K562 (cell line): ENCODE data around the gene CTSD. TPM values are rescaled to one million over a fixed set of nuclear protein-coding genes. Genes with fewer than 3 reads are reported as not detected.

Source experiments
- ATAC-seq: fragments of 200-7000 bp; cut with Tn5 transposase; 3 replicates; pipeline ENCODE4 v1.9.1; 2020; ENCODE audit warnings: moderate library complexity
- BruUV-seq: library from RNA; stranded (reverse); fragments of 400-500 nt; replicated peaks from 2 replicates; lab custom pipeline; 2021; lab: Mats Ljungman, UMichigan
- CTCF ChIA-PET: fragments of 300-600 bp; formaldehyde crosslinking; extraction: SDS; loops from one replicate; lab custom pipeline; 2021; ENCODE audit warnings: low intra/inter-chr PET ratio; lab: Yijun Ruan, JAX
- POLR2A ChIA-PET: fragments of 300-600, 350-650 bp; sonication (Branson Sonifier 250); formaldehyde crosslinking; extraction: SDS; loops from one replicate; lab custom pipeline; 2021; ENCODE audit warnings: antibody characterized with exemption, inconsistent platforms; lab: Yijun Ruan, JAX
- DNase-seq, 4 experiments: peaks; one replicate each; pipeline versions ENCODE4 v3.0.0 to v3.0.0-alpha.2; 2011 to 2018; ENCODE audit warnings: low spot score in 3 of 4, mixed read lengths in 3 of 4; ENCODE audit errors: extremely low read depth in 1 of 4
- FAIRE-seq: peaks from 2 replicates; lab custom pipeline; 2011; peaks lifted over from hg19 to GRCh38; lab: Jason Lieb, UNC
- H2AFZ ChIP-seq: 2 replicates; pipeline ENCODE4 v1.6.0; 2011; ENCODE audit warnings: low read depth, low read length, control low read depth, inconsistent platforms
- H3K27ac ChIP-seq: fragments of 200-600 bp; 3 replicates; pipeline ENCODE4 v1.8.0; 2011; ENCODE audit warnings: low read depth, mild to moderate bottlenecking, control low read depth, inconsistent platforms, low read length, moderate library complexity, mixed read lengths; ENCODE audit errors: extremely low read depth
- H3K27me3 ChIP-seq, 2 experiments: fragments of 300-600 bp in 1 of 2; 2 replicates in 1 of 2; 3 replicates in 1 of 2; pipeline versions ENCODE4 v1.6.0 to v1.8.0; 2011; ENCODE audit warnings: inconsistent platforms in 2 of 2, low read length in 2 of 2, mild to moderate bottlenecking in 1 of 2, mixed read lengths in 1 of 2, moderate library complexity in 1 of 2; ENCODE audit not compliant: control insufficient read depth in 2 of 2, insufficient read depth in 2 of 2
- H3K36me3 ChIP-seq: fragments of 300-600 bp; 3 replicates; pipeline ENCODE4 v1.8.0; 2011; ENCODE audit warnings: mild to moderate bottlenecking, low read length, inconsistent platforms; ENCODE audit not compliant: control insufficient read depth, insufficient read depth
- H3K4me1 ChIP-seq, 2 experiments: fragments of 200-600 bp in 1 of 2; replicated peaks in 1 of 2; 2 replicates in 1 of 2; 3 replicates in 1 of 2; pipeline versions ENCODE4 v1.5.1 to v1.8.0; 2011; ENCODE audit warnings: inconsistent platforms in 2 of 2, low read length in 2 of 2, mild to moderate bottlenecking in 1 of 2, mixed read lengths in 1 of 2, moderate library complexity in 1 of 2; ENCODE audit not compliant: control insufficient read depth in 2 of 2, insufficient read depth in 2 of 2
- H3K4me2 ChIP-seq: 2 replicates; pipeline ENCODE4 v1.6.1; 2011; ENCODE audit warnings: low read length, control low read depth, inconsistent platforms, mixed read lengths; ENCODE audit not compliant: insufficient read depth
- H3K4me3 ChIP-seq: fragments of 200-600 bp; sonication (generic), shearing (Covaris generic); 2 replicates; pipeline ENCODE4 v1.5.1; 2016; ENCODE audit warnings: control low read depth, inconsistent platforms
- H3K79me2 ChIP-seq: fragments of 200-600 bp; 3 replicates; pipeline ENCODE4 v1.8.0; 2011; ENCODE audit warnings: low read length, inconsistent platforms; ENCODE audit not compliant: control insufficient read depth, insufficient read depth
- H3K9ac ChIP-seq, 2 experiments: 2 replicates each; pipeline versions ENCODE4 v1.6.0 to v1.6.1; 2011; ENCODE audit warnings: low read depth in 2 of 2, low read length in 2 of 2, control low read depth in 1 of 2, inconsistent platforms in 1 of 2, mild to moderate bottlenecking in 1 of 2, mixed read lengths in 1 of 2; ENCODE audit not compliant: insufficient read depth in 1 of 2
- H3K9me1 ChIP-seq: one replicate; pipeline ENCODE4 v1.6.0; 2011; ENCODE audit warnings: inconsistent platforms, mild to moderate bottlenecking, low read length, moderate library complexity; ENCODE audit not compliant: control insufficient read depth, insufficient read depth
- H3K9me3 ChIP-seq: replicated peaks from 2 replicates; pipeline ENCODE4 v1.5.1; 2011; ENCODE audit warnings: low read depth, low read length, inconsistent platforms; ENCODE audit not compliant: control insufficient read depth, insufficient read depth
- H4K20me1 ChIP-seq: replicated peaks from 2 replicates; pipeline ENCODE4 v1.6.1; 2011; ENCODE audit warnings: low read length, inconsistent platforms, mixed read lengths; ENCODE audit not compliant: control insufficient read depth, insufficient read depth
- ADNP ChIP-seq: fragments of 200-800 bp; sonication (Bioruptor generic); IDR thresholded peaks from 2 replicates; pipeline ENCODE4 v1.6.1; 2016; ENCODE audit warnings: missing genetic modification characterization, missing compliant biosample characterization
- BRD9 ChIP-seq: fragments of 450-650 bp; IDR thresholded peaks from 2 replicates; pipeline ENCODE4 v1.6.1; 2018; ENCODE audit warnings: low read depth; ENCODE audit not compliant: partially characterized antibody
- DDX20 ChIP-seq: fragments of 450-650 bp; IDR thresholded peaks from 2 replicates; pipeline ENCODE4 v1.6.1; 2016; ENCODE audit warnings: missing genetic modification characterization, low read depth, mild to moderate bottlenecking, missing compliant biosample characterization, moderate library complexity
- FOS ChIP-seq: IDR thresholded peaks from 3 replicates; pipeline ENCODE4 v1.6.1; 2011; ENCODE audit not compliant: insufficient read length; ENCODE audit errors: extremely low read depth
- GATA2 ChIP-seq: sonication (generic); formaldehyde crosslinking; IDR thresholded peaks from 2 replicates; pipeline ENCODE4 v1.4.0; 2020; ENCODE audit warnings: mild to moderate bottlenecking, missing genetic modification reagents
- GTF2A2 ChIP-seq: IDR thresholded peaks from 2 replicates; pipeline ENCODE4 v1.6.1; 2016; ENCODE audit warnings: mild to moderate bottlenecking, missing genetic modification characterization, missing compliant biosample characterization
- SIRT6 ChIP-seq: IDR thresholded peaks from one replicate; pipeline ENCODE4 v1.6.1; 2012; ENCODE audit warnings: low read depth, mild to moderate bottlenecking, control low read depth, inconsistent platforms, low read length, moderate library complexity
- SIX5 ChIP-seq, 2 experiments: IDR thresholded peaks; 2 replicates each; pipeline ENCODE4 v1.6.1; 2011; ENCODE audit warnings: low read length in 2 of 2, borderline replicate concordance in 1 of 2, low read depth in 1 of 2, mild to moderate bottlenecking in 1 of 2, moderate library complexity in 1 of 2; ENCODE audit not compliant: insufficient read depth in 1 of 2
- TAF7 ChIP-seq: fragments of 450-650 bp; IDR thresholded peaks from 2 replicates; pipeline ENCODE4 v1.6.1; 2016; ENCODE audit warnings: missing genetic modification characterization, missing compliant biosample characterization
- ZKSCAN8 ChIP-seq: fragments of 200-800 bp; sonication (Bioruptor generic); IDR thresholded peaks from 2 replicates; pipeline ENCODE4 v1.6.1; 2016; ENCODE audit warnings: missing genetic modification characterization, missing compliant biosample characterization
- ZNF212 ChIP-seq: fragments of 450-650 bp; formaldehyde crosslinking; IDR thresholded peaks from 2 replicates; pipeline ENCODE4 v1.4.0; 2020; ENCODE audit warnings: mild to moderate bottlenecking
- WGBS: fragments of 100-300 bp; shearing (Covaris generic); methylation state at CpG from one replicate; pipeline ENCODE4 v1.1.6; 2016; ENCODE audit warnings: low coverage, mixed read lengths; ENCODE audit not compliant: insufficient coverage; ENCODE audit errors: missing lambda C conversion rate; 5-methylcytosine and 5-hydroxymethylcytosine counted together
- in situ Hi-C: fragments of 300-500 bp; cut with MboI; formaldehyde crosslinking; loops from 4 replicates; pipeline ENCODE4 v1.15.0; 2018; ENCODE audit warnings: inconsistent platforms, mixed read lengths
- intact Hi-C: fragments of 100-400 bp; cut with micrococcal nuclease; formaldehyde crosslinking; loops from 2 replicates; pipeline ENCODE4 v1.14.2; 2022
- polyA plus RNA-seq, 8 experiments: library from polyadenylated mRNA; depleted of rRNA in 4 of 8; stranded (reverse) in 5 of 8; unstranded in 3 of 8; fragments of >200 nt; fragmentation: Nextera tagmentation in 2 of 8; fragmentation: Illumina TruSeq in 1 of 8; extraction: Ambion mirVana in 2 of 8; extraction: Trizol in 1 of 8; gene quantifications; 2 replicates each; pipeline versions ENCODE4 v1.2.1 to v1.2.3, GENCODE V29; 2011 to 2014; ENCODE audit warnings: inconsistent platforms in 1 of 8, missing spikeins in 1 of 8
- total RNA-seq, 7 experiments: library from RNA; depleted of rRNA in 6 of 7; stranded (reverse); fragments of >200 nt in 6 of 7; fragmentation: Illumina TruSeq in 2 of 7; extraction: Trizol in 2 of 7; gene quantifications; 2 replicates each; pipeline versions ENCODE4 v1.2.1 to v1.2.3, GENCODE V29; 2011 to 2021; ENCODE audit warnings: low replicate concordance in 1 of 7
- TF ChIP-seq, protein P1 (sequence below): sonication (generic); formaldehyde crosslinking; IDR thresholded peaks from 2 replicates; pipeline ENCODE4 v1.8.0; 2022; ENCODE audit warnings: mild to moderate bottlenecking, missing genetic modification reagents, borderline replicate concordance

Gene CTSD
- total and polyA plus RNA-seq, 9 of the 15 experiments (the other 6 are each of a cell fraction or from before 2014, with no cell fraction given), result 1.0 to 112 (median 40.9) TPM

DNA sequence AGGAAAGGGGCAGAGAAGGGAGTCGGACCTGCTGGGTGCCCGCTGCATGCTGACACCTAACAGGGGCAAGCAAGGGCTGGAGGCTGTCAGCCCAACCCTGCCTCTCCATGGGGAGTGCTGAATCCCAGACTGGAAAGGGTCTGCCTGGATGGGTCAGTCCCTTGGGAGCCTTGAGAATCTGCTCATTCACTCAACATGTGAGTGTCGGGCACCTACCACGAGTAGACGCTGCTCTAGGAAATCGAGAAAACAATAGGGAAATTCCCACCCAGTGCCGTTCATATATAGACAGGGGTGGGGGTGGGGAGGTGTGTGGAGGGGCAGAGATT, 4.4 kb upstream of the CTSD start:
- Histone ChIP-seq H3K36me3 (no peaks in the 10 kb centered on the region), H3K27ac (no peak overlapping the region), H2AFZ (no peak overlapping the region), H3K79me2 (peaks cover 7% of the 10 kb centered on the region), H3K4me1 (peaks cover 21 to 56% of the 10 kb centered on the region in 2 experiments), H3K9me3 (no peaks in the 10 kb centered on the region), H4K20me1 (no peaks in the 10 kb centered on the region), H3K4me2 (no peak overlapping the region), H3K9me1 (no peaks in the 10 kb centered on the region), H3K9ac (peak overlapping the region in 1 of 2 experiments; percentile 65; a peak in 2 of 4 replicates), H3K27me3 (no peaks in the 10 kb centered on the region), H3K4me3 (no peak overlapping the region)
- ChIA-PET CTCF (no interaction called here), POLR2A (no interaction called here)
- intact Hi-C loops, result no loop called here
- in situ Hi-C loops, result no loop called here
- no TSS peak for BruUV-seq
- DNase-seq (no peak), ATAC-seq (no peak), FAIRE-seq (no peak)
- TF ChIP-seq TAF7 (tag), result no peak
- TF ChIP-seq ZKSCAN8, result no peak
- TF ChIP-seq ADNP (tag), result no peak
- TF ChIP-seq, protein P1, sequence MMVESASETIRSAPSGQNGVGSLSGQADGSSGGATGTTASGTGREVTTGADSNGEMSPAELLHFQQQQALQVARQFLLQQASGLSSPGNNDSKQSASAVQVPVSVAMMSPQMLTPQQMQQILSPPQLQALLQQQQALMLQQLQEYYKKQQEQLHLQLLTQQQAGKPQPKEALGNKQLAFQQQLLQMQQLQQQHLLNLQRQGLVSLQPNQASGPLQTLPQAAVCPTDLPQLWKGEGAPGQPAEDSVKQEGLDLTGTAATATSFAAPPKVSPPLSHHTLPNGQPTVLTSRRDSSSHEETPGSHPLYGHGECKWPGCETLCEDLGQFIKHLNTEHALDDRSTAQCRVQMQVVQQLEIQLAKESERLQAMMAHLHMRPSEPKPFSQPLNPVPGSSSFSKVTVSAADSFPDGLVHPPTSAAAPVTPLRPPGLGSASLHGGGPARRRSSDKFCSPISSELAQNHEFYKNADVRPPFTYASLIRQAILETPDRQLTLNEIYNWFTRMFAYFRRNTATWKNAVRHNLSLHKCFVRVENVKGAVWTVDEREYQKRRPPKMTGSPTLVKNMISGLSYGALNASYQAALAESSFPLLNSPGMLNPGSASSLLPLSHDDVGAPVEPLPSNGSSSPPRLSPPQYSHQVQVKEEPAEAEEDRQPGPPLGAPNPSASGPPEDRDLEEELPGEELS (CRISPR knock-in tag), result no peak
- TF ChIP-seq GATA2 (CRISPR knock-in tag), result no peak
- no peak for TF ChIP-seq BRD9
- no peak for TF ChIP-seq SIX5 (IDR thresholded peaks at IDR 0.05; ENCODE audit: borderline replicate concordance in 1 of 2, insufficient read depth in 1 of 2, low read depth in 1 of 2, low read length in 2 of 2)
- TF ChIP-seq GTF2A2, result no peak
- no peak for TF ChIP-seq SIRT6
- no peak for TF ChIP-seq FOS
- no peak for TF ChIP-seq DDX20 (tag)
- TF ChIP-seq ZNF212, result no peak
- WGBS, result 88% methylated on average over 7 of the region's 7 CpGs
